Fibroblast of peridontal ligament (primary cell): Measurements from ENCODE around the gene EDA2R.

ENCODE experiments used
- DNase-seq: peaks from one replicate; pipeline ENCODE4 v3.0.0-alpha.2; 2010; ENCODE audit errors: extremely low read depth

The EDA2R gene

DNA sequence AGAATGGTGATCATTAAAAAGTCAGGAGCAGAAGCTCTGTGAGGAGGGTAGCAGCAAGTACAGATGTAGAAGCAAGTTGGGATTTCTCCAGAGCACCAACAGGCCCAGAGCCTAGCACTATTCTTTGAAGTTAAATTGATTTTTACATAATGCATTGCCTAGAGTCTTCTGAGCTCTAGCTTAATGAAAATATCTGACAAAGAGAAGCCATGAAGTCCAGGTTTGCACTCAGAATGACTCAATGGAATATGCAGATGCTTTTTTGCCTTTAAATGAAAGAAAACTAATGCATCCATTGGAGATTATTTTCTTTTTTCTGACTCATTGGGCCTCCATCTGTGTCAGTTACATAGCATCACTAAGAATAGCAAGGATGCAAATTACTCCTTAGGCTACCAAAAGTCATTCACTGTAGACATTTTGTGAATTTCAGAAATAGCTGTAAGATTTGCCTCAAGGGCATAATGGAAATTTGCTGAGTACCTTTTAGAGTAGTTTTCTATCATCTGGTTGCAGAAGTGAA is 91.0 kb downstream of the EDA2R start:
- no peak for DNase-seq
